Tongue (tissue), 2 donors: Measurements from ENCODE around the gene CIITA. TPM values are rescaled to one million over a fixed set of nuclear protein-coding genes. Genes with fewer than 3 reads are reported as not detected.
A peak's percentile ranks its signal among the peaks of the same experiment; 100 is the strongest.

Experiments used
- DNase-seq: peaks from one replicate; pipeline ENCODE4 v3.0.0-alpha.2; 2015
- total RNA-seq: library from RNA; depleted of rRNA; stranded (reverse); fragments of >200 nt; gene quantifications from one replicate; pipeline ENCODE4 v1.2.3, GENCODE V29; 2014

CIITA gene
- total RNA-seq, 1 donor from 2014 or later, result 7.2 TPM

DNA sequence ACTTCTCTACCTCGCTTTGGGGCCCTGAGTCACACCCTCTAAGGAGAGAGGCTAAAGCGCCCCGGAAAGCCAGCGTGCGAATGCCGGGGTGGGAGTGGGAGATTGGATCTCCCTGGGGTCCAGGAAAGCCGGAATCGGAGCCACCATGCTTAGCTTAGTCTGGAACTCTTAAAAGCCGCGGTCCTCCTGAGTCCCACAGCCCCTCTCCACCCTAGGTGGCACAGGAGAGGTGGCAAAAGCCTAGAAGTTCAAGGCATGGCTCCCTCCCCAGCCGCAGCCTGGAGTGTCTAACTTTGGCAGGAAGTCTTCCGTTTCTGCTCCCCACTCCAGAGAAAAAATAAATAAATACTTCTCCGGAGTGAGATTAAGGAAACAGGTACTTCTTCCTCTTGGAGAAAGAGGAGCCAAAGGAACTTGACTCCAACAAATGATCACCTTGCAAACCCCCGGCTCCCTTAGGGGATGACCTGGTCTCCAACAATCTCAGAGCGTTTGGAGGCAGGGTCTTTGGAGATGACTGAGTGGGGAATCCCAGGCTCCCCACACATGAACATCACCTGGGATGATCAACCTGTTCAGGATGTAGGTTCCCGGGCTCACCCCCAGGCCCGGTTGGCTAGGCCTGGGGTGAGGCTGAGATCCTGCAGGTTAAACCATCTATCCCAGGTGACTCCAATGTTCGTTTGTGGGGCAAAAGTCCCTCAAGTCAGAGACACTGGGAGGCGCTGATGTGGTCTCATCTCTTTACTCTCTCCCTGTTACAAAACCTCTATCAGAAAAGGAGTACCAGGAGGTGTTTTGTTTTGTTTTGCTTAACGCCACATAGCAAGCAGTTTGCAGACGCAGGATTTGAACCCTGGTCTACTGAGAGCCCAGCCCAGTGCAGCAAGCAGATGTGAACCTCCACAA lies 2.9 kb downstream of the CIITA start:
- no peak for DNase-seq

DNA sequence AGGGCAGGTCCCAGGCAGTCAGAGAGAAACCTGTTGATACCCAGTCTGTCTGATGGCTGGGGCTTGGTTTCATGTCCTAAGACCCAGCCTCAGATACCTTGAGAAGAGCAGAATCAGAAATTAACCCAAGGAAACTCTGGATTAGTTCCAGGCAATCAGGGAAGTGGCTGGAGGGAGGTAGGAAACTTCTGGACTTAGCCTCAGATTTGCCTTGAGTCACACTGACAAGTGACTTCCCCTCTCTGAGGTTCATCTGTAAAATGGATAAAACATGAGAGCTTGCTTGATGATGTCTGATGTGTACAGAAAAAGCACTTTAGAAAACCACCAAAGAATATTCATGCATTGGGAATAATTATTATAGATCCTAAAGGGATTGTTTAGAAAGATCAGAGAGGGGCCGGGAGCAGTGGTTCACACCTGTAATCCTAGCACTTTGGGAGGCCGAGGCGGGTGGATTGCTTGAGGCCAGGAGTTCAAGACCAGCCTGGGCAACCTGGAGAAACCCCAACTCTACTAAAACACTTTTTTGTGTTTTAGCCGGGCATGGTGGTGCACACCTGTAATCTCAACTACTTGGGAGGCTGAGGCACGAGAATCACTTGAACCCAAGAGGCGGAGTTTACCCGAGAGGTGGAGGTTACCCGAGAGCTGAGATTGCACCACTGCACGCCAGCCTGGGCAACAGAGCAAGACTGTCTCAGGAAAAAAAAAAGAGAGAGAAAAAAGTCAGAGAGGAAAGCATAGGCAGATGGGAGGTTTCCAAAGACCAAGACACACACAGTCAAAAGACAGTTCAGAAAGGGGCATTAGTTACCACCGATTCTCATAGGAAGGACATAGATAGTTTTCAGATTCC lies 3.8 kb downstream of the CIITA start:
- no peak for DNase-seq

DNA sequence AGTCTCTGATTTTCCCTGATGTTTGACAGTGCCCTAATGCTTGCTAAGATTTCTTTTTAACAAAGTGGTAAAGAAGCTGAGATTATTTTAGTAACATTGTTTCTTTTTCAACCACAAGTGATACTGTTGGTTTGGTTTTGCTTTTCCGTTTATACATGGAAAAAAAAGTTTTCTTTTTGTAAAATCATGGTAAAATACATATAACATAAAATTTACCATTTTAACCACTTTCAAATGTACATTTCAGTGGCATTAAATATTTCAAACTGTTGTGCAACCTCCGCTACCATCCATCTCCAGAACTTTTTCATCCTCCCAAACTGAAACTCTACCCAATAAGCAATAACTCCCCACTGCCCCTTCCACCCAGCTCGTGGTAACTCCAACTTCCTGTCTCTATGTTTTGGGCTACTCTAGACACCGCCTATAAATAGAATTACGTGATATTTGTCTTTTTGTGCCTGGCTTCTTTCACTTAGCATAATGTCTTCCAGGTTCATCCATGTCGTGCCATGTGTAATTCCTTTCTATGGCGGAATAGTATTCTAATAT lies 4.6 kb downstream of the CIITA start:
- no peak for DNase-seq

DNA sequence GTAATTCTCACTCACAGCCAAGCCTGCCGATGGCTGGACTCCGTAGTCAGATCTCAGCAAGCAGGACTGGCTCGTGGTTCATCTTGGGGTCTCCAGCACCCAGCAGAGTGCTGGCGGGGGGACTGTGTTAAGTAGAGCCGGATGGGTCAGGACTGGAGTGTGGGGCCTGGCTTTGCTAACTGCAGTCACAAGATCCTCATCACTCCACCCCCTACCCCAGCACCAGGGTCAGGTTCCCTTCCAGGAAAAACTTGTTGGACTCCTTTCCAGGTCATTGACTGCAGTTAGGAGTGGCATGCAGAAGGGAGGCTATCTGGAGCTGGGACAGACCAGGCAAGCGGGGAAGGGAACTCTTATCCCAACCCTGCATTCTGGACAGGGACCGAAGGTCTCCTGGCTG lies 6.0 kb downstream of the CIITA start:
- no peak for DNase-seq

DNA sequence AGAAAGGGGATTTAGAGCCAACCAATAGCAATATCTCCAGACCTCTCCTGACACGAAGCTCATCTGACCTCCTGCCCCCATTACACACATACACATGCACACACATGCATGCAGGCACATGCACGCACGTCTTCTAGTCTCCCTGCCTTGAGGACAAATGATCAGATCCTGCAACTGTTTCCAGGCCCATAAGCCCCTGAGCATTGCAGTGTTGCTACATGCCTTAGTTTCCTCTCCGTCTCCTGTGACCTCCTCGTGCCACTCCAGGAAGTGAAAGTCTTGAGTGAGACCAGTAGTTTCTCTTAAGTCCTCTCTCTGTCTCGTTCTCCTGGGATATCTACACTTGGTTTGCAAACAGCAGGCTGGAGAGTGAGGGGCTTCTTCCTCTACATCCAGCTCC lies 8.2 kb downstream of the CIITA start:
- no peak for DNase-seq

GRCh38 chr16:10888320-10888937 lies 11.4 kb downstream of the CIITA start:
- no peak for DNase-seq

DNA sequence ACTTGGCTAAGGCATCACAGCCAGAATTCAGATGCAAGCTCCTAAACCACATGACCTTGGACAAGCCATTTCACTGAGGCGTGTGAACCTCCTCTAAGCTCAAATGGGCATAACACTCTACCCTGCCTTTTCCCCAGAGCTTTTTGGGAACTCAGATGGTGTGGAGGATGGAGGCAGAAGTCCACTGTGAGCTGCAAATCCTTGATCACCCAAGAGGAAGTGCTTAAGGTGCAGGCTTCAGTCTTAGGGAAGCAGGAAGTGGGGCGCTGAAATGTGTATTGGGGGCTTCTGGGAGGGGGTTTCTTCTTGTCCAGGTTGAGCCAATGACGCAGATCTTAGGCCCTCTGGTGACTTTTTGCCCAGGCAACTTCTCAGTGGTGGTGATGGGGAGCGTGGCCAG lies 12.9 kb downstream of the CIITA start:
- no peak for DNase-seq

DNA sequence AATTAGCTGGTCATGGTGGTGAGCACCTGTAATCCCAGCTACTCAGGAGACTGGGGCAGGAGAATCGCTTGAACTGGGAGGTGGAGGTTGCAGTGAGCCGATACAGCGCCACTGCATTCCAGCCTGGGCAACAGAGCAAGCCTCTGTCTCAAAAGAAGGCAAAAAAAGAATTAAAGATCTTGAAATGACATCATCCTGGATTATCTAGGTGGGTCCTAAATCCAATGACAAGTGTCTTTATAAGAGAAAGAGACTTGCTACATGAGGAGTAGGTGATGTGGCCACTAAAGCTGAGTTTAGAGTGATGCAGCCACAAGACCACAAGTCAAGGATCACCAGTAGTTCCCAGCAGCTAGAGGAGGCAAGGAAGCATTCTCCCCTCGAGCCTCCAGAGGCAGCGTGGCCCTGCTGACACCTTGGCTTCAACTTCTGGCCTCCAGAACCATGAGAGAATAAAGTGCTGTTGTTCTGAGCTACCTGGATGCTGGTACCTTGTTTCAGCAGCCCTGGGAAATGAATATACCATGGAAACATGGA lies 15.8 kb downstream of the CIITA start:
- no peak for DNase-seq

DNA sequence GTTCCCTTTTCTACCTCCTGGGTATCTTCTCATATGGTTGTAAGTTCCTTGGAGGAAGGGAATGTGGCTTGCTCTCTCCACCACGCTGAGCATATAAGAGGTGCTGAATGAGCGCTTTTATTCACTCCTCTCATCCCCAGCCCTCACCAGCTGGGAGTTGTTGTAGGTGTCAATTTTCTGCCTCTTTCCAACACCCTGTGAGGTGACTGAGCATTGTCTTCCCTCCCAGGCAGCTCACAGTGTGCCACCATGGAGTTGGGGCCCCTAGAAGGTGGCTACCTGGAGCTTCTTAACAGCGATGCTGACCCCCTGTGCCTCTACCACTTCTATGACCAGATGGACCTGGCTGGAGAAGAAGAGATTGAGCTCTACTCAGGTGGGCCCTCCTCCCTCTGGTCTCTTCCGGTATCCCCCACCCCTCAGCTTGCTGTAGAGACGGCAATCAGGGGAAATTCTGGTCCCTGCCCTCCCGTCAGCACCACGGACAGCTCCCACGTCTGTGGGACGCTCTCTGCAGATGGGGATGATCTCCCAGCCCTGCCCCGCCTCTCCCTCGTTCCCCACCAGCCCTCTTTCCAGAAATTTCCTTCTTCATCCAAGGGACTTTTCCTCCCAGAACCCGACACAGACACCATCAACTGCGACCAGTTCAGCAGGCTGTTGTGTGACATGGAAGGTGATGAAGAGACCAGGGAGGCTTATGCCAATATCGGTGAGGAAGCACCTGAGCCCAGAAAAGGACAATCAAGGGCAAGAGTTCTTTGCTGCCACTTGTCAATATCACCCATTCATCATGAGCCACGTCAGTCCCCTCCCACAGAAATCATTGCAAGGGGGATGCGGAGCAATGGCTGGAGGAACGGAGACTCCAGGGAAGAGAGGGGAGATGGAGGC lies 18.3 kb downstream of the CIITA start:
- peak; percentile 85 for DNase-seq

DNA sequence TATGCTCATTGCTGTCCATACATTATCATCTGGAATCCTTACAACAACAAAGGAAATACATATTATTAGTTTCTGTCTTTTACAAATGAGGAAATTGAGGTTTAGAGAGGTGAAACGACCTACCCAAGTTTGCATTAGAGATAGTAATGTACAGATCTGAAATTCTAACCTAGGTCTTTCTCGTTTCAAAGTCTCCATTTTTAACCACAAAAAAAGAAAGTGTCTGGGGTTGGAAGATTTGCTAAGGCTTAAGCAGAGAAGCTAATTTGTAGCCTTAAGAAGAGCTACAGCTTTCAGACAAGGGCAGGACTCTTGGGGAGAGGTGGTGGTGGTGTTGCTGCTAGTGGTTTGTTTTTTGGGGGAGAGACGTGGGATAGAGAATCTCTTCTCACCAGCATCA lies 19.2 kb downstream of the CIITA start:
- DNase-seq, result no peak

GRCh38 chr16:10896723-10897122 lies 19.7 kb downstream of the CIITA start:
- no peak for DNase-seq

- no peak for DNase-seq
These were observed 20.1 kb downstream of the CIITA start for GRCh38 chr16:10897134-10897533.

- DNase-seq, result no peak
These were observed 26.0 kb downstream of the CIITA start for GRCh38 chr16:10902999-10903398.

DNA sequence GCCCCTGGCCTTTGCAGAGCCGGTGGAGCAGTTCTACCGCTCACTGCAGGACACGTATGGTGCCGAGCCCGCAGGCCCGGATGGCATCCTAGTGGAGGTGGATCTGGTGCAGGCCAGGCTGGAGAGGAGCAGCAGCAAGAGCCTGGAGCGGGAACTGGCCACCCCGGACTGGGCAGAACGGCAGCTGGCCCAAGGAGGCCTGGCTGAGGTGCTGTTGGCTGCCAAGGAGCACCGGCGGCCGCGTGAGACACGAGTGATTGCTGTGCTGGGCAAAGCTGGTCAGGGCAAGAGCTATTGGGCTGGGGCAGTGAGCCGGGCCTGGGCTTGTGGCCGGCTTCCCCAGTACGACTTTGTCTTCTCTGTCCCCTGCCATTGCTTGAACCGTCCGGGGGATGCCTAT lies 29.5 kb downstream of the CIITA start:
- DNase-seq, result no peak

GRCh38 chr16:10906914-10907756 lies 30.1 kb downstream of the CIITA start:
- DNase-seq, result no peak

- no peak for DNase-seq
These were observed 30.7 kb downstream of the CIITA start for GRCh38 chr16:10907757-10908045.

- DNase-seq, result no peak
These were observed 34.3 kb downstream of the CIITA start for GRCh38 chr16:10911267-10911666.

- no peak for DNase-seq
These were observed 39.5 kb downstream of the CIITA start for GRCh38 chr16:10916534-10916933.

DNA sequence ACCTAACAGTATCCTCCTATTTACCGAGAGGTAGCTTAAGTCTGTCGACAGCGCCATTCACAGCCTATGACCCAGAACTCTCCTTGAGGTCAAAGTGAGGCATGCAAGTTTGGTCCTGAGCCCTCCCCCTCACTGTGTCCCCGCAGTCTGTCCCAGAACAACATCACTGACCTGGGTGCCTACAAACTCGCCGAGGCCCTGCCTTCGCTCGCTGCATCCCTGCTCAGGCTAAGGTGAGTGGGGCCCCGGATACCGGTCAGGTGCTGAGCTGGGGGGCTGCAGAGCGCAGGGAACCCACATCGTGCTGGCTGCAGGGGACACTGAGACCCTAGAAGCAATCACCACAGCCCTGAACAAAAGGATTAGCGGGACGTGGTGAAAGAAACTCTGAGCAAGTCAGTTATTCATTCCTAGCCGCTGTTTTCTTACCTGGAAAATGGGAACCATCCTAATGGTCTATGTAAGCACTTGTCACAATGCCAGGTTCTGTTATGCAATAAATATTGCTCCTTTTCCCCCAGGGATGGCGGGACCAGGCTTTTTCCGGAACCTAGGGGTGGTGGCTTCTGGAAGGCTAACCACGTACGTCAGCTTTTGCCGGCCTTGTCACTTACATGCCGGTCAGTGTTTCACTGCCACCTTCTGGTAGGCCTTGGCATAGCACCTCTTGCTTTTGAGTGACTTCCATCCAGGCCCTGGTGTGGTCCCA lies 41.4 kb downstream of the CIITA start:
- DNase-seq, result peak; percentile 95

GRCh38 chr16:10919003-10919351 lies 42.0 kb downstream of the CIITA start:
- DNase-seq, result no peak
